NCI-H446 treated with DMSO at 0.1 percent for 48 hours (cell line): Measurements from ENCODE around the gene ABR.
"Not testable (repeated sequence)": the region's sequence is repeated elsewhere in the genome, so short reads cannot be mapped to it uniquely, and the experiment has no call there.

Experiments
- DNase-seq: peaks from one replicate; lab custom pipeline; 2025; lab: John Stamatoyannopoulos, UW

Gene ABR

GRCh38 chr17:1147664-1148063 lies 32.1 kb downstream of the ABR start:
- peak; percentile 8 for DNase-seq

- DNase-seq, result no peak
Measured at GRCh38 chr17:1146561-1147265, 33.1 kb downstream of the ABR start.

- DNase-seq, result no peak
Measured at GRCh38 chr17:1145311-1145986, 34.3 kb downstream of the ABR start.

- no peak for DNase-seq
Measured at GRCh38 chr17:1144162-1144561, 35.6 kb downstream of the ABR start.

- no peak for DNase-seq
Measured at GRCh38 chr17:1143573-1143972, 36.2 kb downstream of the ABR start.

GRCh38 chr17:1142561-1142971 lies 37.2 kb downstream of the ABR start:
- DNase-seq, result no peak

GRCh38 chr17:1137465-1137894 lies 42.3 kb downstream of the ABR start:
- no peak for DNase-seq

- no peak for DNase-seq
Measured at GRCh38 chr17:1136748-1137147, 43.0 kb downstream of the ABR start.

GRCh38 chr17:1134634-1135324 lies 45.0 kb downstream of the ABR start:
- no peak for DNase-seq

GRCh38 chr17:1130191-1130590 lies 49.6 kb downstream of the ABR start:
- no peak for DNase-seq

- DNase-seq, result not testable (repeated sequence)
Measured at GRCh38 chr17:1128463-1128862, 51.3 kb downstream of the ABR start.

GRCh38 chr17:1126801-1127550 lies 52.8 kb downstream of the ABR start:
- DNase-seq, result peak; percentile 9

GRCh38 chr17:1126250-1126797 lies 53.5 kb downstream of the ABR start:
- no peak for DNase-seq

- DNase-seq, result no peak
Measured at GRCh38 chr17:1125788-1126145, 54.0 kb downstream of the ABR start.

GRCh38 chr17:1124896-1125787 lies 54.6 kb downstream of the ABR start:
- no peak for DNase-seq

GRCh38 chr17:1123921-1124715 lies 55.7 kb downstream of the ABR start:
- DNase-seq, result no peak

- no peak for DNase-seq
Measured at GRCh38 chr17:1123393-1123831, 56.4 kb downstream of the ABR start.

- DNase-seq, result no peak
Measured at GRCh38 chr17:1122533-1123392, 57.0 kb downstream of the ABR start.

- not testable (repeated sequence) for DNase-seq
Measured at GRCh38 chr17:1121442-1121817, 58.4 kb downstream of the ABR start.
